Retinal pigment epithelial cell (primary cell): Measurements from ENCODE around the gene ARMS2.

Experiments used
- DNase-seq: peaks from one replicate; pipeline ENCODE4 v3.0.0-alpha.2; 2010; ENCODE audit warnings: low read depth
- H3K4me3 ChIP-seq: 2 replicates; pipeline ENCODE4 v1.5.1; 2011; ENCODE audit warnings: mild to moderate bottlenecking, low read length, control low read depth, moderate library complexity
- TF ChIP-seq, protein P1 (sequence below): conservative IDR thresholded peaks from 2 replicates; pipeline ENCODE4 v1.5.1; 2011; ENCODE audit warnings: low read depth, low read length, control low read depth, inconsistent platforms

ARMS2 gene

DNA sequence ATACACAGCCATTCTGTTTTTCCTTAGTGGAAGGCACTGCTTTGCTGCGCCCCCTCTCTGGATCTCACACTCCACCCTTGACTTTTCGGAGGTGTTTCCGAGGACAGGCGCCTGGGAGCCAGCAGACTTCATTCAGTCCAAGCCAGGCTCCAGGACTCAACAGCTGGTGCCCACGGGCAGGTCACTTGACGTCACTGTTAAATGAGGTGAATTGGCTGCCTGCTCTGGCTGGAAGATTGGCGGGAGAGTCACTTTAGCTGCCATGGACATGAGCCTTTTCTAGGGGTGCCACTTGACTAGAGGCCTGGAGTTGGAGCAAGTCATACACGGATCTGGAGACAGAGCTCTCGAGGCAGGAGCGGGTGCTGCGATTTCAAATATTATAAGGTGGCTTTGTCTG, 10.1 kb downstream of the ARMS2 start:
- H3K4me3 ChIP-seq: no peak overlapping the region
- TF ChIP-seq, protein P1, sequence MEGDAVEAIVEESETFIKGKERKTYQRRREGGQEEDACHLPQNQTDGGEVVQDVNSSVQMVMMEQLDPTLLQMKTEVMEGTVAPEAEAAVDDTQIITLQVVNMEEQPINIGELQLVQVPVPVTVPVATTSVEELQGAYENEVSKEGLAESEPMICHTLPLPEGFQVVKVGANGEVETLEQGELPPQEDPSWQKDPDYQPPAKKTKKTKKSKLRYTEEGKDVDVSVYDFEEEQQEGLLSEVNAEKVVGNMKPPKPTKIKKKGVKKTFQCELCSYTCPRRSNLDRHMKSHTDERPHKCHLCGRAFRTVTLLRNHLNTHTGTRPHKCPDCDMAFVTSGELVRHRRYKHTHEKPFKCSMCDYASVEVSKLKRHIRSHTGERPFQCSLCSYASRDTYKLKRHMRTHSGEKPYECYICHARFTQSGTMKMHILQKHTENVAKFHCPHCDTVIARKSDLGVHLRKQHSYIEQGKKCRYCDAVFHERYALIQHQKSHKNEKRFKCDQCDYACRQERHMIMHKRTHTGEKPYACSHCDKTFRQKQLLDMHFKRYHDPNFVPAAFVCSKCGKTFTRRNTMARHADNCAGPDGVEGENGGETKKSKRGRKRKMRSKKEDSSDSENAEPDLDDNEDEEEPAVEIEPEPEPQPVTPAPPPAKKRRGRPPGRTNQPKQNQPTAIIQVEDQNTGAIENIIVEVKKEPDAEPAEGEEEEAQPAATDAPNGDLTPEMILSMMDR: no peak
- no peak for DNase-seq

DNA sequence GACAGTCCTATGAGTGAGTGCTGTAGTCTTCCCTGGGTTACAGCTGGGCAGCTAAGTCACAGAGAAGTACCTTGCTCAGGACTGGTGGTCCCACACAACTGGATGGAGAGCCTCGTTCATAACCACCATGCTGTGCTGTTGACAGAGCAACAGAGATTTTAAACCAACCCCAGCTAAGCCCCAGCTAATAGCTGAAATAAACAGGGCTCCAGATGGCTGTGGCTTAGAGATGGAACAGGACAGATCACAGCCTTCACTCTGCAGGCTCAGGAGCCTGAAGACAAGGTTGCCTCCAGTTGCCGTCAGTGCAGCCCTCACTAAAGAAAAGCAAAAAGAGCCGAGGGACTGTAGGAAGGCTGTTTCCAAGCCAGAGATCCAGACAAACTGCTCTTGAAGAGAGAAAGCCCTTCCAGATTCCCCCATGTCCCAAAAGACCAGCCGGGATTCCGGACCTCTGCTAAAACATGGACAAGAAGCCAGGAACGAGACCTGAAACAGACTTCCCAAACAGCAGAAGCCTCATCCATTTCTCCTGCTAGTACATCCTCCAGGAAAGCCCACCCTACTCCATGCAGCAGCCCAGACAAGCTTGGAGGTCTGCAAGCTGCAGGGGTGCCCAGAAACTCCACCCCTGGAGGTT, 11.1 kb downstream of the ARMS2 start:
- TF ChIP-seq, protein P1: no peak
- no peak for DNase-seq
- no peak overlapping the region for H3K4me3 ChIP-seq

DNA sequence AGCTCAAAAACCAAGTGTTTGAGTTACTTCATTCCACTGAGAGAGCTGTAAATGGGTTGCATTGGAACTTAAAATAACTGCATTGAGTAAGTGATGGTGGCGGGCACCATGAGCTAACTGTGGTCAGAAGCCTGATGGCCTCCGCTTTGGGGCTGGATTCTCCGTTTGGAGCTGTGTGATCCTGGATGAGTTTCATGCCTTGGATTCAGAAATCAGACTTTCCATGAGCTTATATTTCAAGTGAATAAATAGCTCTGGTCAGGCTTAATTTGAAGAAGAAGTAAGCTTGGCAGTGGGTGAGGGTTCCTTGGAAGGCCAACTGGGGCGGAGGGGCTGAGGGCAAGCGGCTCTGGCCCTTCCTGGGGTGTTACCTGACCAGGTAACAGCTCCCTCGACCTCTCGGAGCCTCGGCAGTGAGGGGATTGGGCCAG, 12.5 kb downstream of the ARMS2 start:
- DNase-seq: no peak
- TF ChIP-seq, protein P1: no peak
- no peak overlapping the region for H3K4me3 ChIP-seq

DNA sequence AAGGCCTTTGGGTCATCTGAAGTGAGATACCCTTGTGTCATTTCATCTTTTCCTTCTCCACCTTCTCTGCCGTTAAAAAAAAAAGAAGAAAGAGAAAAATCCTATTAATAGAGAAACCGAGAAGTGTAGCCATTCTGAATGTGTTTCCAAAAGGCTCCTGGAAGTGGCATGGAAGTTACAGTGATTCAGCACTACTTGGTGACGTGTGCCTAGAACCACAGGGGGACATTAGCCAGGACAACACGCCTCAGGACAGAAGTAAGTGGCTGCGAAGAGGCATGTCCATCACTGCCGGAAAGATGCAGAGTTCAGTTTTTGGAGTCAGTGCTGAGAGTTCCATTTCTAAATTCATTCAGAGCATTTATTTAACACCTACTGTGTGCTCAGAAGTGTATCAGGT, 13.2 kb downstream of the ARMS2 start:
- TF ChIP-seq, protein P1: no peak
- no peak for DNase-seq
- no peak overlapping the region for H3K4me3 ChIP-seq

DNA sequence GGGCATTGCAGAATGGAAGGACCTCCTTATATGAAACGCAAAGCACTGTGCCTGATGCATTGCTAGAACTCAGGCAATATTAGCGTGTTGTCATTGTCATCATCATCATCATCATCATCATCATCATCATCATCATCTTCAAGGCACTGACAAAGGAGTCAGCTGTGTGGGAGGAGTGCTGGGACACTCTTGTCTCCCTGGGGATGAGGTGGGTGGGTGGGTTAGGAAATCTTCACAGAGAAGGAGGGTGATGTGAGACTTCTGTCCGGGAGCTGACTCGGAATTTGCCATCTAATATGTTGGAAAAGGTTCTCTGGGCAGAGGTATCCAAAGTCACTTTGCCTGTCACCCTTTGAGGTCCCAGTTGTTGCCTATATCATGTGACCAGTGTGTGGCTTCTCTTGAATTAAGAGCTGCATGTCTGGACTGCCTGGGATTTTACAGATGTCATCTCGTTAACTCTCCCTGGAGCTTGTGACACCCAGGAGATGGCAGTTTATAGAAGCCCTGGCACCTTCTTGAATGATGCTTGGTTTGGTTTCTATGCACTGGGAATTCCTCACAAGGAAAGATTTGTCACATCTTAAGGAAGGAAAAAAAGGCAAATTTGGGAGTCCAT, 14.0 kb downstream of the ARMS2 start:
- TF ChIP-seq, protein P1: no peak
- no peak overlapping the region for H3K4me3 ChIP-seq
- no peak for DNase-seq

DNA sequence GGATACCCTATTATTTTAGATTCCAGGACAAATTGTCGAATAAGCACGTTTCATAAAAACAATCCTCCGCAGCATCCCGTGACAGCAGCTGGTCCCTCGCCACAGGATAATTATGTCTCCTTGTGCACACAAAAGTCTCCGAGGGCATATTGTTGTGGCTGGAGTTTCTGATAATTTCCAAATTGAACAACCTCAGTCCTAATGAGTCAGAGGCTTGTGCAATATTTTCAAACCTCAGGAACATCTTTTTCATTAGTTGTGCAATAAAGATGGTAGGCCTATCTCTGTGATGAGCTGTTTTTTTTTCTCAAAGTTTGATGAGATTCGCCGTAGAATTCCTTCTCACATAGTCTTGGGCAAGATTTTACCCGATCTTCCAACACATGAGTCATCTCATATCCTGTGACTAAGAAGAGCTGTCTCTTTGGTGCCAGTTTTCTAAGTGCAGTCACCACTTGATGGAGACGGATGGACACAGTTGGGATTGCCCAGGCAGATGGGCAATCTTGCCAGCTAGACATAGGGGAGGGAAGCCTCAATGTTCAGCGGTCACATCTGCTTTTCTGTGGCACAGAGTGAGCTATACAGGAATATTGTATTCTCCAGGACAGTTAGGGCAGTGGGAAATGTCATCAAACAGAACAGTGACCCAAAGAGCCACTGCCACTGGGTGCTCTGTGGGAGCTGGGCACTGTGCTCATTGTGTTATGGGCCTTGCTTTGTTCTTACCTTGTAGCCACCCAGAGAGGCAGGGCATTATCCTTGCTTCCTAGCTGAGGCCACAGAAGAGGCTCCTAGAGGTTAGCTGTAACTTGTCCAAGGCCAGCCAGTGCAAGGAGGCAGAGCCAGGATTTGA, 14.7 kb downstream of the ARMS2 start:
- TF ChIP-seq, protein P1: no peak
- H3K4me3 ChIP-seq: no peak overlapping the region
- no peak for DNase-seq
